Measurements from ENCODE around the gene FABP7. TPM values are rescaled to one million over a fixed set of nuclear protein-coding genes. Genes with fewer than 3 reads are reported as not detected.

The FABP7 gene
- polyA plus RNA-seq, 2 of the 4 experiments (the other 2 are of a cell fraction) = not detected

GRCh38 chr6:122740091-122740490 lies 39.4 kb upstream of the FABP7 start:
- Histone ChIP-seq H3K9me3 (no peaks in the 10 kb centered on the region), H3K27ac (no peak overlapping the region), H3K4me2 (no peak overlapping the region), H3K4me3 (no peak overlapping the region), H3K4me1 (no peaks in the 10 kb centered on the region)
- ChIA-PET POLR2A (no interaction called here), CTCF (interaction anchor here (2.3 to 4.9 kb wide), 2 partner anchors 9 to 99 kb away, joined by 7 to 19 read pairs; no protein-coding TSS in a partner anchor)
- DNase-seq (ENCODE audit: low read depth in 1 of 2, low spot score in 1 of 2) (no peak), ATAC-seq (no peak), FAIRE-seq (no peak)
- WGBS (ENCODE audit: missing lambda C conversion rate) = 65% methylated on average over 2 of the region's 2 CpGs
- no peak for TF ChIP-seq CTCF (IDR thresholded peaks at IDR 0.05)
- no peak for TF ChIP-seq MAX (IDR thresholded peaks at IDR 0.05)
- no peak for TF ChIP-seq TP53 (CRISPR knock-in tag; IDR thresholded peaks at IDR 0.05)
- TF ChIP-seq REST (IDR thresholded peaks at IDR 0.05) = no peak
- TF ChIP-seq FOSL2 (IDR thresholded peaks at IDR 0.05) = no peak
- no peak for TF ChIP-seq FOSL2 (CRISPR knock-in tag; IDR thresholded peaks at IDR 0.05)
- no peak for TF ChIP-seq MAFK (IDR thresholded peaks at IDR 0.05; ENCODE audit: partially characterized antibody)
- TF ChIP-seq HOXA7 (CRISPR knock-in tag; IDR thresholded peaks at IDR 0.05) = no peak
- no peak for TF ChIP-seq SMC3 (IDR thresholded peaks at IDR 0.05)
- no peak for TF ChIP-seq RFX5 (IDR thresholded peaks at IDR 0.05)
- TF ChIP-seq POLR2AphosphoS2 (conservative IDR thresholded peaks at IDR 0.05; ENCODE audit: low read length) = no peak
- TF ChIP-seq ELK1 (IDR thresholded peaks at IDR 0.05; ENCODE audit: low read depth, low read length) = no peak
- no peak for TF ChIP-seq ZFP36 (IDR thresholded peaks at IDR 0.05; ENCODE audit: borderline replicate concordance, partially characterized antibody)
- TF ChIP-seq HMGXB4 (CRISPR knock-in tag; IDR thresholded peaks at IDR 0.05; ENCODE audit: borderline replicate concordance) = no peak

- TF ChIP-seq HEYL (CRISPR knock-in tag; IDR thresholded peaks at IDR 0.05) = no peak
- no peak for TF ChIP-seq RFX5 (IDR thresholded peaks at IDR 0.05)
- no peak for TF ChIP-seq E2F6 (IDR thresholded peaks at IDR 0.05; ENCODE audit: borderline replicate concordance, low read depth)
- TF ChIP-seq CBX2 (IDR thresholded peaks at IDR 0.05; ENCODE audit: borderline replicate concordance, low read depth) = no peak
- TF ChIP-seq ATOH8 (CRISPR knock-in tag; IDR thresholded peaks at IDR 0.05; ENCODE audit: low read depth) = no peak
- no peak for TF ChIP-seq CEBPB (IDR thresholded peaks at IDR 0.05)
- no peak for TF ChIP-seq HDAC2 (IDR thresholded peaks at IDR 0.05)
- no peak for TF ChIP-seq BCL3 (IDR thresholded peaks at IDR 0.05)
- TF ChIP-seq HMGXB4 (CRISPR knock-in tag; IDR thresholded peaks at IDR 0.05; ENCODE audit: borderline replicate concordance) = no peak
- no peak for DNase-seq (ENCODE audit: low read depth in 1 of 2, low spot score in 1 of 2)
- no peak overlapping the region for H3K4me2 ChIP-seq
- H3K9me3 ChIP-seq = no peaks in the 10 kb centered on the region
- ATAC-seq = no peak
- no peak for FAIRE-seq
- no peaks in the 10 kb centered on the region for H3K4me1 ChIP-seq
- H3K4me3 ChIP-seq = no peak overlapping the region
- ChIA-PET CTCF (interaction anchor here (4.9 kb wide), 1 partner anchor 10 kb away, joined by 19 read pairs; no protein-coding TSS in a partner anchor), POLR2A (no interaction called here)
- 29% methylated on average over 2 of the region's 2 CpGs for WGBS (ENCODE audit: missing lambda C conversion rate)
- no peak overlapping the region for H3K27ac ChIP-seq
Observed at GRCh38 chr6:122740936-122741335, 38.6 kb upstream of the FABP7 start.

All from A549 (cell line).